Natural killer cell (primary cell): ENCODE measurements around the gene GLTPD2. TPM values are rescaled to one million over a fixed set of nuclear protein-coding genes. Genes with fewer than 3 reads are reported as not detected.

Source experiments
- ATAC-seq, 3 donors: fragments of 150-1000 bp in 2 of 3; fragments of 200-7000 bp in 1 of 3; cut with Tn5 transposase; 1 replicate in 1 of 3; 2 replicates in 2 of 3; pipeline ENCODE4 v1.10.0; 2021; ENCODE audit warnings: mild to moderate bottlenecking in 2 of 3, moderate library complexity in 2 of 3
- DNase-seq, 2 donors: peaks; one replicate each; pipeline versions ENCODE4 v3.0.0 to v3.0.0-alpha.2; 2013 to 2021; ENCODE audit warnings: mixed read lengths in 1 of 2
- H3K27ac ChIP-seq: one replicate; pipeline ENCODE4 v1.5.1; 2013; ENCODE audit warnings: mild to moderate bottlenecking, low read length
- H3K27me3 ChIP-seq: one replicate; pipeline ENCODE4 v1.6.1; 2013; ENCODE audit warnings: low read length; ENCODE audit not compliant: control insufficient read depth, insufficient read depth
- H3K36me3 ChIP-seq: one replicate; pipeline ENCODE4 v1.6.1; 2013; ENCODE audit warnings: low read length; ENCODE audit not compliant: control insufficient read depth, insufficient read depth
- H3K4me1 ChIP-seq: one replicate; pipeline ENCODE4 v1.6.1; 2013; ENCODE audit warnings: low read length; ENCODE audit not compliant: control insufficient read depth, insufficient read depth
- H3K4me3 ChIP-seq: one replicate; pipeline ENCODE4 v1.5.1; 2013; ENCODE audit warnings: low read length
- H3K9me3 ChIP-seq: one replicate; pipeline ENCODE4 v1.6.1; 2013; ENCODE audit warnings: low read length; ENCODE audit not compliant: control insufficient read depth, insufficient read depth
- H3K27ac Mint-ChIP-seq, 2 donors: one replicate each; pipeline ENCODE4 v1.8.0; 2022; ENCODE audit warnings: mild to moderate bottlenecking in 2 of 2, mixed read lengths in 2 of 2, moderate library complexity in 1 of 2
- H3K27me3 Mint-ChIP-seq, 2 donors: one replicate each; pipeline ENCODE4 v1.8.0; 2022; ENCODE audit warnings: low read depth in 2 of 2, mixed read lengths in 2 of 2
- H3K36me3 Mint-ChIP-seq: one replicate; pipeline ENCODE4 v1.8.0; 2022; ENCODE audit warnings: mixed read lengths
- H3K4me1 Mint-ChIP-seq, 2 donors: one replicate each; pipeline ENCODE4 v1.8.0; 2022; ENCODE audit warnings: mixed read lengths in 2 of 2
- H3K4me3 Mint-ChIP-seq: one replicate; pipeline ENCODE4 v1.8.0; 2022; ENCODE audit warnings: mild to moderate bottlenecking, moderate library complexity, mixed read lengths
- H3K9me3 Mint-ChIP-seq, 2 donors: one replicate each; pipeline ENCODE4 v1.8.0; 2022; ENCODE audit warnings: mixed read lengths in 2 of 2
- WGBS: methylation state at CpG from one replicate; pipeline ENCODE4 v1.1.7; 2013; ENCODE audit warnings: missing lambda C conversion rate; ENCODE audit not compliant: insufficient coverage; 5-methylcytosine and 5-hydroxymethylcytosine counted together
- intact Hi-C: fragments of 100-400 bp; cut with micrococcal nuclease; formaldehyde crosslinking; loops from one replicate; pipeline ENCODE4 v1.14.2; 2022
- total RNA-seq, 4 donors: library from RNA; stranded (reverse); fragments of 120-200 nt in 1 of 4; gene quantifications; one replicate each; pipeline versions ENCODE4 v1.2.3 to v1.2.4, GENCODE V29; 2013 to 2022
- TF ChIP-seq, protein P1 (sequence below): fragments of 200-600 bp; IDR thresholded peaks from one replicate; pipeline ENCODE4 v1.8.0; 2022; ENCODE audit warnings: antibody characterized with exemption

Gene GLTPD2
- total RNA-seq, 3 donors from 2014 or later (not counting 1 experiment from before 2014, with no cell fraction given), result not detected

DNA sequence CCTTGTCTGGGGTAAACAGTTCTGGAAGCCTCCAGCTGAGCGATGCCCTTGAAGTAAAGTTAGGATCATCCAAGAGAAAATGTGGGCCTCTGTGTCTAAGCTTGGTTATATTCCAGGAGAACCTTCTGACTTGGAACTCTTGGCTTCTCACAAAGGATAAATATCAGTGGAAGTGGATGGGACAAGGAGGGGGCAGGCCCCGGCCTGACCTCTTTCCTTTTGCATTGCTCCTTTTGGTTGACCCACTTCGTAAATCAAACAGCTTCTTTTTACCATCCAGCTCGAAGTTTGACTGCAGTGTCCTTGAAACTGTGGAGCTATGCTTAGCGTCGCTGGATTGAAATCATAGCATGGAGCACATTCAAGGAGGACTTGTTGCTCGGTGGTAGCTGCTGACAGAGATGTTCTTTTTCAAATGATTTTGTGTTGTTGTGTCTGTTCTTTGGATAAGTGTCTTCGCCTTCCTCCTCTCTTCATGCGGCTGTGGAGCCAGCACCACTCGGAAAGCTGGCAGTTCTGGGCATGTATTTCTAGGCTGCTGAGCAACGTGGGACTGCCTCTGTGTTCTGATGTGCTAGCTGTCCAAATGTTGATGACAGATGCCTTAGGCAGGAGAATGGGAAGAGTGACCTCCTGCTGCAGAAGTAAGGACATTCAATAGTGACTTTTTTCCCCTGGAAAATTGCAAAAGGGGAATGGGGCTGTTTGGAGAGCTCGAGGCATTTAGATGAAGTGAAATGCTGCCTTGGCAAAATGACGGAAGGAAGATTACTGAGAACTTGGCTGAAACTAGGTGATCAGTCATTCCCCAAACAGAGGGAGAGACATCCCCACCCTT is 48.9 kb downstream of the GLTPD2 start:
- TF ChIP-seq, protein P1, sequence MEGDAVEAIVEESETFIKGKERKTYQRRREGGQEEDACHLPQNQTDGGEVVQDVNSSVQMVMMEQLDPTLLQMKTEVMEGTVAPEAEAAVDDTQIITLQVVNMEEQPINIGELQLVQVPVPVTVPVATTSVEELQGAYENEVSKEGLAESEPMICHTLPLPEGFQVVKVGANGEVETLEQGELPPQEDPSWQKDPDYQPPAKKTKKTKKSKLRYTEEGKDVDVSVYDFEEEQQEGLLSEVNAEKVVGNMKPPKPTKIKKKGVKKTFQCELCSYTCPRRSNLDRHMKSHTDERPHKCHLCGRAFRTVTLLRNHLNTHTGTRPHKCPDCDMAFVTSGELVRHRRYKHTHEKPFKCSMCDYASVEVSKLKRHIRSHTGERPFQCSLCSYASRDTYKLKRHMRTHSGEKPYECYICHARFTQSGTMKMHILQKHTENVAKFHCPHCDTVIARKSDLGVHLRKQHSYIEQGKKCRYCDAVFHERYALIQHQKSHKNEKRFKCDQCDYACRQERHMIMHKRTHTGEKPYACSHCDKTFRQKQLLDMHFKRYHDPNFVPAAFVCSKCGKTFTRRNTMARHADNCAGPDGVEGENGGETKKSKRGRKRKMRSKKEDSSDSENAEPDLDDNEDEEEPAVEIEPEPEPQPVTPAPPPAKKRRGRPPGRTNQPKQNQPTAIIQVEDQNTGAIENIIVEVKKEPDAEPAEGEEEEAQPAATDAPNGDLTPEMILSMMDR, result no peak
- no peaks in the 10 kb centered on the region for H3K36me3 ChIP-seq
- intact Hi-C loops, result loop anchor here (5.0 kb wide), 1 partner anchor 40 kb away; the partner anchor contains the start of gene PSMB6
- ATAC-seq (no peak), DNase-seq (no peak)
- H3K4me1 ChIP-seq, result peaks cover 38% of the 10 kb centered on the region
- no peak overlapping the region for H3K4me3 ChIP-seq
- Mint-ChIP-seq H3K4me1 (peaks cover 51 to 64% of the 10 kb centered on the region in 2 donors), H3K27me3 (no peaks in the 10 kb centered on the region), H3K4me3 (no peak overlapping the region), H3K27ac (no peak overlapping the region), H3K9me3 (no peaks in the 10 kb centered on the region), H3K36me3 (no peaks in the 10 kb centered on the region)
- H3K27me3 ChIP-seq, result no peaks in the 10 kb centered on the region
- H3K27ac ChIP-seq, result no peak overlapping the region
- WGBS, result 94% methylated on average over 12 of the region's 13 CpGs
- no peaks in the 10 kb centered on the region for H3K9me3 ChIP-seq

GRCh38 chr17:4838309-4838785 is 49.6 kb downstream of the GLTPD2 start:
- Mint-ChIP-seq H3K9me3 (no peaks in the 10 kb centered on the region), H3K27me3 (no peaks in the 10 kb centered on the region), H3K36me3 (no peaks in the 10 kb centered on the region), H3K4me1 (peaks cover 57 to 66% of the 10 kb centered on the region in 2 donors), H3K27ac (no peak overlapping the region), H3K4me3 (no peak overlapping the region)
- 100% methylated on average over 2 of the region's 3 CpGs for WGBS
- intact Hi-C loops, result loop anchor here (5.0 kb wide), 1 partner anchor 41 kb away; the partner anchor contains the start of gene PSMB6
- ATAC-seq, result no peak
- H3K36me3 ChIP-seq, result no peaks in the 10 kb centered on the region
- TF ChIP-seq, protein P1, result no peak
- no peaks in the 10 kb centered on the region for H3K27me3 ChIP-seq
- no peak for DNase-seq
- H3K4me1 ChIP-seq, result peaks cover 38% of the 10 kb centered on the region
- H3K27ac ChIP-seq, result no peak overlapping the region
- no peaks in the 10 kb centered on the region for H3K9me3 ChIP-seq
- H3K4me3 ChIP-seq, result no peak overlapping the region

DNA sequence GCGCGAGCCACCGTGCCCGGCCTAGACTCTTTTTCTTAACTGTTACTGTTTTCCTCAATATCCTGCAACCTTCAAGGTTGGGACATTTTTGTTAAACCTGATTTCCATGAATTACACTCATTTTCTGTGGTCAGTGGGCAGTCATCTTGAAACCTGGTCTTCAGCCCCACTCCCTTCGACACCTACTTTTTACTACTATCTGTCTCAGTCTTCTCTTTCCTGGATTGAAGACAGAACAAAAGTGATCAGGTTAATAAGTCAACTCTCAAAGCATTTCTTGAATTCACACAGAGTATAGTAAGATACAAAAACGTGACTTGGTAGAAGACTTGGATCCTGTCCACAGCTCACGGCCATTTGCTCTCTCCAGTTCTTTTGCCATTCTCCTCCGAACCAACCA is 50.5 kb downstream of the GLTPD2 start:
- H3K27me3 Mint-ChIP-seq, result no peaks in the 10 kb centered on the region
- Histone ChIP-seq H3K4me3 (no peak overlapping the region), H3K27me3 (no peaks in the 10 kb centered on the region), H3K4me1 (peaks cover 32% of the 10 kb centered on the region), H3K9me3 (no peaks in the 10 kb centered on the region), H3K27ac (no peak overlapping the region), H3K36me3 (no peaks in the 10 kb centered on the region)
- 97% methylated on average over 8 of the region's 8 CpGs for WGBS
- intact Hi-C loops, result loop anchor here (5.0 kb wide), 1 partner anchor 42 kb away; the partner anchor contains the start of gene PSMB6
- TF ChIP-seq, protein P1, result no peak
- H3K36me3 Mint-ChIP-seq, result no peaks in the 10 kb centered on the region
- peak overlapping the region; percentile 34 to 35 for H3K27ac Mint-ChIP-seq
- H3K4me1 Mint-ChIP-seq, result peaks cover 51 to 62% of the 10 kb centered on the region in 2 donors
- no peaks in the 10 kb centered on the region for H3K9me3 Mint-ChIP-seq
- DNase-seq (no peak), ATAC-seq (no peak)
- no peak overlapping the region for H3K4me3 Mint-ChIP-seq

Other genes with a start within 250 kb of the GLTPD2 start
- 10 to 100 TPM; 50.5 to 58.1 (median 52.7) TPM for gene MYBBP1A, start 233.6 kb upstream of the GLTPD2 start, total RNA-seq
- gene GGT6, start 228.4 kb upstream of the GLTPD2 start, total RNA-seq, result not detected
- gene SMTNL2, start 204.4 kb upstream of the GLTPD2 start, total RNA-seq, result not detected
- not detected for gene ALOX15, start 147.3 kb upstream of the GLTPD2 start, total RNA-seq
- 10 to 100 TPM; 32.3 to 45.8 (median 43.5) TPM for gene PELP1, start 84.8 kb upstream of the GLTPD2 start, total RNA-seq
- gene ARRB2, start 78.3 kb upstream of the GLTPD2 start, total RNA-seq, result 100 to 1,000 TPM; 314 to 374 (median 335) TPM
- 10 to 100 TPM in 2 of 3 donors, 1 to 10 TPM in 1; 9.1 to 15.0 (median 10.5) TPM for gene MED11, start 57.5 kb upstream of the GLTPD2 start, total RNA-seq
- 1 to 10 TPM in 1 of 3 donors, under 1 TPM in 2; 0.52 to 3.5 (median 0.93) TPM for gene ZMYND15, start 49.1 kb upstream of the GLTPD2 start, total RNA-seq
- gene CXCL16, start 49.0 kb upstream of the GLTPD2 start, total RNA-seq, result 10 to 100 TPM in 2 of 3 donors, 1 to 10 TPM in 1; 4.0 to 31.8 (median 16.0) TPM
- not detected for gene TM4SF5, start 17.1 kb upstream of the GLTPD2 start, total RNA-seq
- gene VMO1, start 2.6 kb upstream of the GLTPD2 start, total RNA-seq, result 1 to 10 TPM; 1.2 to 4.8 (median 1.3) TPM
- 10 to 100 TPM; 69.4 to 79.3 (median 70.0) TPM for gene PSMB6, start 7.2 kb downstream of the GLTPD2 start, total RNA-seq
- 10 to 100 TPM; 20.8 to 22.7 (median 21.3) TPM for gene PLD2, start 18.2 kb downstream of the GLTPD2 start, total RNA-seq
- 100 to 1,000 TPM; 103 to 122 (median 110) TPM for gene MINK1, start 44.4 kb downstream of the GLTPD2 start, total RNA-seq
- gene C17orf107, start 110.6 kb downstream of the GLTPD2 start, total RNA-seq, result 10 to 100 TPM; 24.4 to 30.2 (median 27.5) TPM
- gene CHRNE, start 114.1 kb downstream of the GLTPD2 start, total RNA-seq, result 10 to 100 TPM; 11.8 to 17.9 (median 11.8) TPM
- gene GP1BA, start 143.3 kb downstream of the GLTPD2 start, total RNA-seq, result 1 to 10 TPM in 2 of 3 donors, under 1 TPM in 1; 0.25 to 4.3 (median 2.2) TPM
- 10 to 100 TPM; 34.7 to 47.5 (median 42.5) TPM for gene SLC25A11, start 151.1 kb downstream of the GLTPD2 start, total RNA-seq
- gene RNF167, start 151.3 kb downstream of the GLTPD2 start, total RNA-seq, result 100 to 1,000 TPM; 149 to 189 (median 177) TPM
- 1,000 to 10,000 TPM; 1,278 to 1,379 (median 1,308) TPM for gene PFN1, start 159.6 kb downstream of the GLTPD2 start, total RNA-seq
- gene ENO3, start 162.2 kb downstream of the GLTPD2 start, total RNA-seq, result 10 to 100 TPM; 26.1 to 28.4 (median 26.6) TPM
- 10 to 100 TPM; 45.7 to 60.2 (median 59.6) TPM for gene SPAG7, start 178.9 kb downstream of the GLTPD2 start, total RNA-seq
- gene CAMTA2, start 198.7 kb downstream of the GLTPD2 start, total RNA-seq, result 10 to 100 TPM; 56.2 to 69.5 (median 69.4) TPM
- gene INCA1, start 208.6 kb downstream of the GLTPD2 start, total RNA-seq, result under 1 TPM in 2 of 3 donors, not detected in 1; 0.39 to 0.54 TPM
- 10 to 100 TPM; 17.1 to 28.6 (median 22.2) TPM for gene KIF1C, start 209.0 kb downstream of the GLTPD2 start, total RNA-seq
- gene SLC52A1, start 246.5 kb downstream of the GLTPD2 start, total RNA-seq, result not detected